Smooth muscle cell (in vitro differentiated cells): Measurements from ENCODE around the gene ANKRD45. TPM values are rescaled to one million over a fixed set of nuclear protein-coding genes. Genes with fewer than 3 reads are reported as not detected.
"Not testable (repeated sequence)": the region's sequence is repeated elsewhere in the genome, so short reads cannot be mapped to it uniquely, and the experiment has no call there.

Experiments used
- DNase-seq: peaks from one replicate; lab custom pipeline; 2025; ENCODE audit not compliant: unreplicated experiment; lab: John Stamatoyannopoulos, UW
- H2AFZ ChIP-seq: fragments of 200-600 bp; sonication (generic); 2 replicates; pipeline ENCODE4 v1.6.0; 2016; ENCODE audit warnings: antibody characterized with exemption, low read depth, mild to moderate bottlenecking
- H3F3A ChIP-seq: fragments of 200-600 bp; sonication (generic); 2 replicates; pipeline ENCODE4 v1.6.0; 2017; ENCODE audit warnings: antibody characterized with exemption, low read depth
- H3K27ac ChIP-seq: fragments of 200-600 bp; sonication (generic); 2 replicates; pipeline ENCODE4 v1.5.1; 2016; ENCODE audit warnings: low read depth, mild to moderate bottlenecking
- H3K27me3 ChIP-seq: fragments of 200-600 bp; sonication (generic); 2 replicates; pipeline ENCODE4 v1.6.1; 2016; ENCODE audit warnings: low read depth, mild to moderate bottlenecking
- H3K36me3 ChIP-seq: fragments of 200-600 bp; sonication (generic); 2 replicates; pipeline ENCODE4 v1.5.1; 2016; ENCODE audit warnings: low read depth
- H3K4me1 ChIP-seq: fragments of 200-600 bp; sonication (generic); 2 replicates; pipeline ENCODE4 v1.5.1; 2016; ENCODE audit warnings: low read depth
- H3K4me2 ChIP-seq: fragments of 200-600 bp; sonication (generic); 2 replicates; pipeline ENCODE4 v1.6.0; 2016; ENCODE audit warnings: mild to moderate bottlenecking
- H3K4me3 ChIP-seq: fragments of 200-600 bp; sonication (generic); 2 replicates; pipeline ENCODE4 v1.5.1; 2016; ENCODE audit warnings: mild to moderate bottlenecking
- H3K79me2 ChIP-seq: fragments of 200-600 bp; sonication (generic); 2 replicates; pipeline ENCODE4 v1.6.0; 2016; ENCODE audit warnings: low read depth, mild to moderate bottlenecking
- H3K9ac ChIP-seq: fragments of 200-600 bp; sonication (generic); 2 replicates; pipeline ENCODE4 v1.6.0; 2016; ENCODE audit warnings: low read depth
- H3K9me3 ChIP-seq: fragments of 200-600 bp; sonication (generic); replicated peaks from 2 replicates; pipeline ENCODE4 v1.5.1; 2016; ENCODE audit warnings: low read depth
- H4K20me1 ChIP-seq: fragments of 200-600 bp; sonication (generic); 2 replicates; pipeline ENCODE4 v1.6.0; 2016; ENCODE audit warnings: low read depth
- CTCF ChIP-seq: fragments of 200-600 bp; sonication (generic); IDR thresholded peaks from 2 replicates; pipeline ENCODE4 v1.5.1; 2017; ENCODE audit warnings: borderline replicate concordance, mild to moderate bottlenecking, antibody characterized with exemption; ENCODE audit not compliant: insufficient read depth, poor library complexity, severe bottlenecking
- WGBS: methylation state at CpG from one replicate; pipeline ENCODE4 v1.1.7; 2016; ENCODE audit warnings: low lambda C conversion rate; 5-methylcytosine and 5-hydroxymethylcytosine counted together
- polyA plus RNA-seq: library from polyadenylated mRNA; unstranded; fragments of >200 nt; fragmentation: Nextera tagmentation; extraction: Ambion mirVana; gene quantifications from 2 replicates; pipeline ENCODE4 v1.2.1, GENCODE V29; 2016
- total RNA-seq: library from RNA; depleted of rRNA; stranded (reverse); fragments of >200 nt; gene quantifications from 2 replicates; pipeline ENCODE4 v1.2.3, GENCODE V29; 2014

The ANKRD45 gene
- total and polyA plus RNA-seq, 2 experiments from 2014 or later = 0.72 to 1.8 TPM

GRCh38 chr1:173596097-173596825, 73.4 kb downstream of the ANKRD45 start:
- Histone ChIP-seq H3K27me3 (no peaks in the 10 kb centered on the region), H3K79me2 (no peaks in the 10 kb centered on the region), H3K9ac (no peak overlapping the region), H4K20me1 (no peaks in the 10 kb centered on the region), H3K36me3 (no peaks in the 10 kb centered on the region), H2AFZ (no peak overlapping the region), H3K4me3 (no peak overlapping the region), H3K9me3 (no peaks in the 10 kb centered on the region), H3K4me2 (no peak overlapping the region), H3F3A (no peaks in the 10 kb centered on the region), H3K4me1 (no peaks in the 10 kb centered on the region), H3K27ac (no peak overlapping the region)
- TF ChIP-seq CTCF = no peak
- DNase-seq = no peak
- 96% methylated on average over 3 of the region's 3 CpGs for WGBS

GRCh38 chr1:173591138-173591537, 78.5 kb downstream of the ANKRD45 start:
- not testable (repeated sequence) for H2AFZ ChIP-seq, H3K79me2 ChIP-seq, H3K36me3 ChIP-seq, H3K9ac ChIP-seq, H3K4me3 ChIP-seq, H3F3A ChIP-seq, H3K27ac ChIP-seq, H3K9me3 ChIP-seq, H3K4me1 ChIP-seq, H3K4me2 ChIP-seq, H3K27me3 ChIP-seq, H4K20me1 ChIP-seq, DNase-seq
- WGBS = 91% methylated on average over 5 of the region's 5 CpGs

GRCh38 chr1:173590557-173590956, 79.1 kb downstream of the ANKRD45 start:
- H3K27me3 ChIP-seq = no peaks in the 10 kb centered on the region
- WGBS = 45% methylated on average over 1 of the region's 1 CpG
- H2AFZ ChIP-seq = no peak overlapping the region
- H3F3A ChIP-seq = no peaks in the 10 kb centered on the region
- H4K20me1 ChIP-seq = no peaks in the 10 kb centered on the region
- no peaks in the 10 kb centered on the region for H3K4me1 ChIP-seq
- H3K27ac ChIP-seq = no peak overlapping the region
- TF ChIP-seq CTCF = no peak
- no peak overlapping the region for H3K4me2 ChIP-seq
- DNase-seq = no peak
- no peaks in the 10 kb centered on the region for H3K79me2 ChIP-seq
- no peaks in the 10 kb centered on the region for H3K36me3 ChIP-seq
- no peak overlapping the region for H3K9ac ChIP-seq
- H3K4me3 ChIP-seq = no peak overlapping the region
- no peaks in the 10 kb centered on the region for H3K9me3 ChIP-seq

GRCh38 chr1:173581383-173582079, 88.1 kb downstream of the ANKRD45 start:
- Histone ChIP-seq H3K4me3 (no peak overlapping the region), H3F3A (no peaks in the 10 kb centered on the region), H2AFZ (no peak overlapping the region), H3K4me1 (no peaks in the 10 kb centered on the region), H4K20me1 (no peaks in the 10 kb centered on the region), H3K9me3 (no peaks in the 10 kb centered on the region), H3K79me2 (no peaks in the 10 kb centered on the region), H3K27ac (no peak overlapping the region), H3K36me3 (no peaks in the 10 kb centered on the region), H3K27me3 (no peaks in the 10 kb centered on the region), H3K4me2 (no peak overlapping the region), H3K9ac (no peak overlapping the region)
- WGBS = 79% methylated on average over 1 of the region's 1 CpG
- TF ChIP-seq CTCF = no peak
- no peak for DNase-seq
